ENCODE data around the gene CATSPERD.
A peak's percentile ranks its signal among the peaks of the same experiment; 100 is the strongest.
"Not testable (repeated sequence)": the region's sequence is repeated elsewhere in the genome, so short reads cannot be mapped to it uniquely, and the experiment has no call there.

The CATSPERD gene

GRCh38 chr19:5719274-5719960 is 1.0 kb upstream of the CATSPERD start:
- peak overlapping the region; percentile 99 for H3K27ac ChIP-seq

GRCh38 chr19:5727453-5728050 is 7.1 kb downstream of the CATSPERD start:
- no peak for DNase-seq (ENCODE audit: low read depth, low spot score)
- no peak overlapping the region for H3K27ac ChIP-seq

More at GRCh38 chr19:5719274-5719960, 1.0 kb upstream of the CATSPERD start:
- no peak for DNase-seq (ENCODE audit: low read depth, low spot score)

- DNase-seq (ENCODE audit: low read depth, low spot score); H3K27ac ChIP-seq: not testable (repeated sequence)
These were observed 12.7 kb downstream of the CATSPERD start for GRCh38 chr19:5733172-5733571.

- no peak overlapping the region for H3K27ac ChIP-seq
- DNase-seq (ENCODE audit: low read depth, low spot score) = no peak
These were observed 18.0 kb downstream of the CATSPERD start for GRCh38 chr19:5738423-5738822.

- DNase-seq (ENCODE audit: low read depth, low spot score) = no peak
- no peak overlapping the region for H3K27ac ChIP-seq
These were observed 21.6 kb downstream of the CATSPERD start for GRCh38 chr19:5742051-5742450.

- no peak for DNase-seq (ENCODE audit: low read depth, low spot score)
- H3K27ac ChIP-seq = no peak overlapping the region
These were observed 23.2 kb downstream of the CATSPERD start for GRCh38 chr19:5743630-5744029.

GRCh38 chr19:5744999-5745398 is 24.6 kb downstream of the CATSPERD start:
- H3K27ac ChIP-seq; DNase-seq (ENCODE audit: low read depth, low spot score): not testable (repeated sequence)

GRCh38 chr19:5748920-5749319 is 28.5 kb downstream of the CATSPERD start:
- H3K27ac ChIP-seq; DNase-seq (ENCODE audit: low read depth, low spot score): not testable (repeated sequence)

- no peak overlapping the region for H3K27ac ChIP-seq
- DNase-seq (ENCODE audit: low read depth, low spot score) = no peak
These were observed 29.1 kb downstream of the CATSPERD start for GRCh38 chr19:5749505-5749904.

- DNase-seq (ENCODE audit: low read depth, low spot score) = no peak
- no peak overlapping the region for H3K27ac ChIP-seq
These were observed 31.3 kb downstream of the CATSPERD start for GRCh38 chr19:5751709-5752108.

GRCh38 chr19:5753743-5754142 is 33.3 kb downstream of the CATSPERD start:
- DNase-seq (ENCODE audit: low read depth, low spot score) = no peak
- no peak overlapping the region for H3K27ac ChIP-seq

- no peak overlapping the region for H3K27ac ChIP-seq
- no peak for DNase-seq (ENCODE audit: low read depth, low spot score)
These were observed 42.3 kb downstream of the CATSPERD start for GRCh38 chr19:5762608-5763217.

GRCh38 chr19:5765220-5765619 is 44.8 kb downstream of the CATSPERD start:
- H3K27ac ChIP-seq = no peak overlapping the region
- DNase-seq (ENCODE audit: low read depth, low spot score) = no peak

- DNase-seq (ENCODE audit: low read depth, low spot score) = no peak
- H3K27ac ChIP-seq = no peak overlapping the region
These were observed 47.5 kb downstream of the CATSPERD start for GRCh38 chr19:5767949-5768348.

GRCh38 chr19:5772416-5772815 is 52.0 kb downstream of the CATSPERD start:
- H3K27ac ChIP-seq = no peak overlapping the region
- DNase-seq (ENCODE audit: low read depth, low spot score) = no peak

- no peak for DNase-seq (ENCODE audit: low read depth, low spot score)
- H3K27ac ChIP-seq = peak overlapping the region; percentile 30
These were observed 52.8 kb downstream of the CATSPERD start for GRCh38 chr19:5773276-5773675.

GRCh38 chr19:5774921-5775320 is 54.5 kb downstream of the CATSPERD start:
- no peak for DNase-seq (ENCODE audit: low read depth, low spot score)
- H3K27ac ChIP-seq = no peak overlapping the region

GRCh38 chr19:5775668-5776309 is 55.4 kb downstream of the CATSPERD start:
- DNase-seq (ENCODE audit: low read depth, low spot score) = peak; percentile 10
- no peak overlapping the region for H3K27ac ChIP-seq

- DNase-seq (ENCODE audit: low read depth, low spot score) = no peak
- H3K27ac ChIP-seq = no peak overlapping the region
These were observed 58.0 kb downstream of the CATSPERD start for GRCh38 chr19:5778402-5778801.

GRCh38 chr19:5780916-5781315 is 60.5 kb downstream of the CATSPERD start:
- not testable (repeated sequence) for H3K27ac ChIP-seq; DNase-seq (ENCODE audit: low read depth, low spot score)

- no peak overlapping the region for H3K27ac ChIP-seq
- no peak for DNase-seq (ENCODE audit: low read depth, low spot score)
These were observed 61.9 kb downstream of the CATSPERD start for GRCh38 chr19:5782322-5782721.
